NCI-H2029 (cell line): Measurements from ENCODE around the gene S100A10.

Experiments
- DNase-seq: peaks from one replicate; lab custom pipeline; 2025; lab: John Stamatoyannopoulos, UW

Gene S100A10

DNA sequence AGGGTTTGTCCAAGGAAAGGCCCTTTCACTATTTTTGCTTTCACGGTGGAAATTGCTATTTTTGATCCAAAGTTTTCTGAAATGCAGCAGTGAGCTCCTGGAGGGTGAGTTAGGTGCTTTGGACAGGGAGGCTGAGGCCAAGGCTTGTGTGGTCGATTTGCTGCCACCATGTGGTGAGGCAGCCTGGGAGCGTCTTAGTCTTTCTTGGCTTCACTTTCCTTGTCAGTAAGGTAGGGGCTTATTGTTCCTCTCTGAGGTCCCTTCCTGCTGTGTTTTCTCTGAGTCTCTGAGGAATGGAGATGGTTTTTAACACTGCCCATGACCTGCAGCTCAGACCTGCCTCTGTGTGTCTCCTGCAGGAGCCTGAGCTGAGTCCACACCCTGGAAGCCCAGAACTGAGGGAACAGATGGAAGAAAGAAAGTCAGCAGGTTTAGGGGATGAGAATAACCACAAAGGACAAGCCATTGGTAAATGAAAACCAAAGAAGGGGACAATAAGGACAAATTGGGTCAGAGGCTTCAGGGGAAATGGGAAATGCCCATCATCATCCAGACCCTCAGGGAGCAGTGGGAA, 20.1 kb upstream of the S100A10 start:
- DNase-seq: no peak

DNA sequence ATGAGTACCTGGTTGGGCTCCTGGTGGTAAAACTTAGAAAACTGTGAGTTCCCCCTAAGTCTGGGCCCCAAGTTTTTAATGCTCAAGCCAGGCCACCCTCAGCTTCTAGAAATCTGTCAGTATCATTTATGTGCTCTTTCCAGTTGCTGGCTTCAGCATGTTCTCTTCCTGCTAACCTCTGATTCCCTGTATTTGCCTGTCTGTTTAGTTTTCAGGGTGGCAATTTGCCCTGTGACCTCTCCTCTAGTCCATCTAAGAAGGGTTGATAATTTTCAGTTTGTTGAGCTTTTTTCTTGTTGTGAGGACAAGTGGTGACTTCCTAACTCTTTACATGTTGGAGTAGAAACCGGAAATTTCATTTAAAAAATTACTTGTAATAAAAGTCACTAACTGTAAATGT, 16.0 kb upstream of the S100A10 start:
- no peak for DNase-seq

DNA sequence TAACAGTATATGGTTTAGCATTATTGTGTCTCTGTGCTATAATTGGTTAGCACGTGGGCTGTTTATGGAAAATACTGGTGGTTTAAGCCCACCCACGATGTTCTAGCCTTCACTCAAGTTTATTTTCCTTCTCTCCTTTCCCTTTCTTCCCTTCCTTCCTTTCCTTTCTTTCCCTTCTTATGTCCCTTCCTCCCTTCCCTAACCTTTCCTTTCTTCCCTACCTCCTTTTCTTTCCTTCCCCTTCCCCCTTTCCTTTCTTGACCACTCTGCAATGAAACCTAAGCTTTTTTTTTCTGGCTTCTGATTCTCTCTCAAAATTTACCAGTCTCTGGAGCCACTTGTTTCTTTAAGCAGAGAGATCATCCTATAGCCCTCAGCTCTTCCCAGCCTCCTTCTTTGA, 13.4 kb upstream of the S100A10 start:
- DNase-seq: no peak

DNA sequence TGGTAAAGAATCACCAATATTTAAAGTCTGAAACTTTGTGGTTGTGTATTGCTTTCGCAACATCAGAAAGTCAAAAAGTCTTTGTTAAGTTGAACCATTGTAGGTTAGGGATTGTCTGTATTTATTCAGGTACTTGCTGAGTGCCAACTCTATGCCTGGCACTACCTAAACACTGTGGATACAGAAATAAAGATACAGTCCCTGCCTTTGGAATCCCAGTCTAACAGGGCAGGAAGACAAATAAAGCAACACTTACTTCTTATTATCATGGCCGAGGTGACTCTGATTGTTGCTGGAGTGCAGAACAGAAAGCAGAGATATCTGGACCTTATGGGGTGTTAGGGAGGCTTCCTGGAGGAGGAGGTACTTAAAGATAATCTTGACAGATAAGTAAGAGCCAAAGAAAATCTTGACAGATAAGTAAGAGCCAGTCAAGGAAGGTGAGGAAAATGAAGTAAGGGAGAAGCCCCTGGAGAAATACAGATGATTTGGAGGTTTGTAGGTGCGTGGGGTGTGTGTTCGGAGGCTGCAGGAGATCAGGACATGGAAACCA, 11.8 kb upstream of the S100A10 start:
- DNase-seq: no peak

DNA sequence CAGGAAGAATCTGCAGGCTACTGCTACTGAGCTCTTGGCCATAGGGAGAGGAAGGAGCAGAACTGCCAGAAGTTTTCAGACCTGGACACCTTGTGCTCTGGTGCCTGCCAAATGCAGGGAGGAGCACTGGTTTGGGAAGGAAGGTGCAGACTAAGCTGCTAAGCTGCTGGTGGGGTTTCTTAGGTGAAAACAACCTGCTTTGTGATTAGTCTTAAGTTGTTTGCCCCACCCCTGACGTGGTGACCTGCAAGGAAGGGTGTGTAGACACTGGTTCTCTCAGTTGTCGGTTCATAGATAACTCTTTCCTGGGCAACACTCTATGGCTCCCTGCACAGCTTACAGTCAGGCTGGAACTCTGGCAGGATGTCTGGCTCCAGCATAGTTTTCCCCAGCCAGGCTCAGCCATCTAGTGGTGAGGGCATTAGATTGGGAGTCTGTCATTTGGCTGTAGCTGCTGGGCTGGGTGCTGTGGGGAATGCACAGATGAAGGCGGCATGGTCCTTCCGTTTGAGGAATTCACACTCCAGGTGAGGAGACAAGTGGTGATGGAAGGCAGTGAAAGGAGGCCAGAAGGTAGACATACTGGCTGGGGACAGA, 10.3 kb upstream of the S100A10 start:
- no peak for DNase-seq

DNA sequence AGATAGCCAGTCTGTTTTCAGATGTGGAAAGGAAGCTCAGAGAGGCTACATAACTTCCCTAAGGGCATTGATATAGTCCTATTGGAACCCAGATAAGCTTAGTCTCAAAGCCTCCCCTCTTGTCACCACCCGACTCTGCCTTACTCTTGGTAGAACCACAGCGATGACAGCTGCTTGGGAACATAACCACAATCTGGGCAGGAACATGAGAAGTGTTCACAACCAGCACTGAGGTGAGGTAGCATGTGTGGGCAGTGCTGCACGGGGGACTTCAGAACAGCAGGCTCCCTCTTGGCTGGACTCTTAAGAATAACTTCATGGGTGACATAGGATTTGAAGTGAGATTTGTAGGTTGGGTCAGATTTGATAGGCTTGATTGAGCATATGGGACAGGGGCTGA, 9.3 kb upstream of the S100A10 start:
- no peak for DNase-seq

DNA sequence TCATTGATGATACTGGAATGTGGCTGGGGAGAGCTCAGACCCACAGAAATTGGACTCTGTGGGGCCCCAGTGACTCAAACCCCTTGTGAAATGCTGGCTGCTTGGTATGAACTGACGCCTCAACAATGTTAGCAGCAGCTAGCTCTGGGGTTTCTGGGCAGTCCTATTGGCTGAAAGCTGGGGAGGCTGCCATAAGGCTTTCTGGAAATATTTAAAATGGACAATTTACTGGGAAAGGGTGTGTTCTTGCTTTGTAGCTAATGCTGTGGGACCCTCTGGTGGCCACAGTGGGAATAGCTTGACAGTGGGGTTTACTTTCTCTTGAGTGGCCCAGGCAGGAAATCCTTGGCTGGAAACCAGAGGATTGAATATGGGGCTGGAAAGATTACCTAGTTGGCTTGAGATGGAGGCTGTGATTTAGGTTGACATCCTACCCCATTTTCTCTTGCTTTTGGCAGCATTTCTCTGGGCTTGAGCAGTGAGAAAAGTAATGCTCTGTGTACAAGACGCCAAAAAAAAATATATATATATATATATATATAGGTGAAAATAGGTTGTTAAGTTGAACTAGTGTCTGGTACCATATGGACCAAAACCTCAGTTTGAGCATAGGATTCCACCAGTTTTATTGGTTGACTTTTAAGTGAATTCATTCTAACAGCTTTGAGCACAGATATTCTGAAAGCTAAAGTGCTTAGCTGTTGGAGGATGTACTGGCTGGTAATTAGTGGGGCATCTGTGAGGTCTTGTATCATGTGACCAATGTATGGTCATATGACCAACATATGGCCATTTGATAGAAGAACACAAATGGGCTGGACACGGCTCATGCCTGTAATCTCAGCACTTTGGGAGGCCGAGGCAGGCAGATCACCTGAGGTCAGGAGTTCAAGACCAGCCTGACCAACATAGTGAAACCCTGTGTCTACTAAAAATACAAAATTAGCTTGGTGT, 8.2 kb upstream of the S100A10 start:
- peak; percentile 74 for DNase-seq

DNA sequence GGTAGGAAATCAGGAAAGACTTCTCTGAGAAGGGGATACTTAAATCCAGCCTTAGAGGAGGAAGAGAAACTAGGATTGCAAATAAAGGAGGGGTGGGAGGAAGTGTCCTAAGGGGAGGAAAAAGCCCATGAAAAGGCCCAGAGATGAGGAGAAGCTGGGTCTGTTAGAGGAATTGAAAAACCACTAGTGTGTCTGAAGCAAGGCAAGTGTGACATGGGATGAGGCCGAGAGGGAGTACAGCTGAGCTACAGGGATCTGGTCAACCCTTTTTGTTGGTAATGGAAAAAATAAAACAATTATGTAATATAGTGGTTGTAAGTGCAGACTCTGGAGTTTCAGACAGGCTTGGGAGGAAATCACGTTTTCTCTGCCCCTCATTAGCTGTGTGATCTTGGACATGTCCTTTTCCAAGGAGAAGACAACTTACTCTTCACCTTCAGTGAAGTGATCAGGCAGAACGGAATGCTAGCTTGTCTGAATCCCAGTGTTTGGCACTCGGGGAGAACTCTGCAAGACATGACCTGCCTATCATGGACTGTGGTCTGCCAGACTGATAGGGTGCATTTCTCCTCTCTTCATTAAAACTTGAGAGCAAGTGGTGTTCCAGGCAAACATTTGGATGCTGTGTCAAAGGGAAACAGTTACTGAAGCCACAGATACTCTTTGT, 7.4 kb upstream of the S100A10 start:
- DNase-seq: no peak

DNA sequence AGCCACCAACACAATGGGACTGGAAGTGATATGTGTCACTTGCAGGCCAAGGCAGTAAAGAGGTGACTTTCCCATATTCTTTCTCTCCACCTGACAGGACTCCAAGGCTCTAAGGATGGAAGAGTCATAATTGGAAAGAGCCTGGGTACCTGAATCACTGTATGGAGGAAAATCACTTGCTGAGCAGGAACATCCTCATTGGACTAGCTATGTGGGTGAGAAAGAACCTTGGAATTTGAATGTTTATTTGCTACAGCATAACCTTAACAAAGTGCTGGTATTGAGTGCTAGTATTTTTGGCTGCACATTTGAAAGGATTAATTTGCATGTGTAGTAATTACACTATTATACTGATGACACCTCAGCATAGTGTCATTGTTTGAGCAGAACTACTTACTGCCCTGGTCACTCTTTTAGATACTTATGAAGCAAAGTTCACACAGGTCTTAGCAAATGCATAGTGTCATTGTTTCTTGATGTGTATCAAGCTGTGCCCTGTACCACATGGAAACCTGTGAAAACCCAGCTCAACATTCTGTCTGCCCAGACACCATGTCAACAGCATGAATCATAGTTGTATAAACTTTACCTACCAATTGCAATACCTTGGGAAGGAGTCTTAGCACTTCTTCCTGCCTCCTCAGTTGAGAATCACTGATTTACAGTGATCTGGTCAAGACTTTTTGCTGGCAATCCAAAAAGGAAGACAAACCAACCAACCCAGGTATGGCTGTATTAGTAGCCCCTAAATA, 5.1 kb upstream of the S100A10 start:
- no peak for DNase-seq

DNA sequence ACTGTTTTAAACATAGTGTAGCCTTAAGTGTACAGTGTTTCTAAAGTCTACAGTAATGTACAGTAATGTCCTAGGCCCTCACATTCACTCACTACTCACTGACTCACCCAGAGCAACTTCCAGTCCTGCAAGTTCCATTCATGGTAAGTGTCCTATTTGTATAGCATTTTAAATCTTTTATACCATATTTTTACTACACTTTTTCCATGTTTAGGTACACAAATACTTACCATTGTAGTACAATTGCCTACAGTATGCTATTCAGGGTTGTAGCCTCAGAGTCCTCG, 3.6 kb upstream of the S100A10 start:
- no peak for DNase-seq

DNA sequence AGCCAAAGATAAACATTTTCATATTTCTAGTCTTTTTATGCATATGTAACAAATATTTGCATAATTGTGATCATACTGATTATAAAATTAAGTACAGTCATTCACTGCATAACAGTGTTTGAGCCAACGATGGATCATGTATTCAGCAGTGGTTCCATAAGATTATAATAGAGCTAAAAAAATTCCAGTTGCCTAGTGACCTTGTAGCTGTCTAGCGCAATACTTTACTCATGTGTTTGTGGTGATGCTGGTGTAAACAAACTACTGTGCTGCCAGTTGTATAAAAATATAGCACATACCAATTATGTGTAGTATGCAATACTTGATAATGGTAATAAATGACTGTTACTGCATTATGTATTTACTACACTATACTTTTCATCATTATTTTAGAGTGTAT, 2.1 kb upstream of the S100A10 start:
- DNase-seq: no peak

DNA sequence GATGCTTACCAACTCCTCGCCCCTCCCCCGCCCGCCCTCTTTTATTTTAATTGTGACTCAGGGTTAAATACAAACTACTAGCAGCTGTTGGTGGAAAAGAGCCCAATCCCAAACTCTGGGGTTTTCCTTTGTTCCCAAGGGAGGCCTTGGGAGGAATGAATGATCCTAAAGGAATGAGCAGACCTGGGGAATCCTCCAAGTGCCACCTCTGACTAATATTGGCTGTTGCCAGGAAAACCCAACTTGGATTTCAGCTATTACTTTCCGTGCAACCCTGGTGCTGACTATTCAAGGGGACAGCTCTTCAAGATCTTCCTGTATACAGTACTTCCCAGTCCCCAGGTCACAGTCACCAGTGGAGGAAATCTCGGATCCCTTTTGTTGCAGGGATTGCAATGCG, 1.3 kb upstream of the S100A10 start:
- DNase-seq: no peak

DNA sequence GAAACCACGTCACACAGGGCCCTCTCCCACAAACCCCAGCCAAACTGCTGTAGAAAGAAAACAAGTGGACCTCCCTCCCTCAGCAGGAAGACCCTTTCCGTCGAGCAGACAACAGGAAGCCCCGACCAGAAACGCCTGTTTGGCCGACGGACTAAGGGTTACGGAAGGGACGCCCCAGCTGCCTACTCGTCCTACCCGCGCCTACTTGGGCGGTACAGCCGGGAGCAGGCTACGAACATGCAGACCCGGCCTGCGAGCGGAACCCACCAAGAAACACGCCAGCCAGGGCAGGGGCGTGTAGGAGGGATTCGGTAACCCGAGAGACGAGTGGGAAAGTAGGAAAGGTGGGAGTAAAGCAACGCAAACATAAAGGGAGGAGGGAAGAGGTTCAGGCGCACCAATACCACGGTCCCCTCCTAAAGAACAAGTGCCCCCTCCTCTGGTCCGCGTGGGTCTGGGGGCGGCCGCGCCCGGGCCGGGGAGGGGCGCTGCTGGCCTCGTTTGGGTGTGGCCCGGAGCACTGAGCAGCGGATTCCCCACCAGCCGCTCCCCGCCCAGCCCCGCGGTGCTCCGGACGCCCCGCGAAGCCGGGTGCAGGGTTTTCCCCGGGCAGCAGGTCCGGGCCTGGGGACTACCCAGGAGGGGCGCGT, 450 bp downstream of the S100A10 start:
- no peak for DNase-seq

DNA sequence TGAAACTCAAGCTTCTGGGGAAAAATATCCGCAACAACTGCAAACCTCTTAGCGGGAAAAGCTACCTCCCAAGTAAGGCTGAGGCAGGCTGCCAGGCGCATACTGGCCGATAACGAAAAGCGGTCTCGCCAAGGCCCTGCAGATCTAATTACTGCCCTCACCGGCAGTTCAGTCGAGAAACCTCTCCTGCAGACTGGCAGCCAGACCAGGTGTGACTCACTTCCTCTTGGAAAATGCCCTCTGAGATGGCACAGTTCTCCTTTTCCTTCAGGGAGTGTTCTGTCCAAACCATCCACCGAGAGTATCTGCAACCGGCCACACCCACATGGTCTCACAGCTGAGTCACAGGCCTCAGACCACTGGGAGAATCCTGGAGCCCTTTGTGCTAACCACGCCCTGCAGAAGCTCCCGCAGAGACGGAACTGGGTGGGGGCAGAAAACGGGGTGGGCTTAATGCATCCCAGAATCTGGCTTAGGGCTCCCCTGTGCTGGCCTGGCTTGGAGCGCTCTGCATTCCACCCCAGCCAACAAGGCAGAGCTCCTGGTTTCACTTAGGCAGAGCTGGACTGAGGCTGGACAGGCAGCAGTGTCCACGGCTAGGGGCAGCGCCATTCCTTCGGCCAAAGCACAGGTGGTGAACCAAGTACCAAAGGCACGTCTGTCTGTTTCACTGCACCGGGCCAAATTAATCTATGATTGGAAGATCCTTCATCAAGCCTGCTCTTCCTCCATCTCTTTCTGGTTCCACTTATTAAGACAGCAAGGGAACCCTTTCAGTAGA, 1.2 kb downstream of the S100A10 start:
- DNase-seq: peak; percentile 66

DNA sequence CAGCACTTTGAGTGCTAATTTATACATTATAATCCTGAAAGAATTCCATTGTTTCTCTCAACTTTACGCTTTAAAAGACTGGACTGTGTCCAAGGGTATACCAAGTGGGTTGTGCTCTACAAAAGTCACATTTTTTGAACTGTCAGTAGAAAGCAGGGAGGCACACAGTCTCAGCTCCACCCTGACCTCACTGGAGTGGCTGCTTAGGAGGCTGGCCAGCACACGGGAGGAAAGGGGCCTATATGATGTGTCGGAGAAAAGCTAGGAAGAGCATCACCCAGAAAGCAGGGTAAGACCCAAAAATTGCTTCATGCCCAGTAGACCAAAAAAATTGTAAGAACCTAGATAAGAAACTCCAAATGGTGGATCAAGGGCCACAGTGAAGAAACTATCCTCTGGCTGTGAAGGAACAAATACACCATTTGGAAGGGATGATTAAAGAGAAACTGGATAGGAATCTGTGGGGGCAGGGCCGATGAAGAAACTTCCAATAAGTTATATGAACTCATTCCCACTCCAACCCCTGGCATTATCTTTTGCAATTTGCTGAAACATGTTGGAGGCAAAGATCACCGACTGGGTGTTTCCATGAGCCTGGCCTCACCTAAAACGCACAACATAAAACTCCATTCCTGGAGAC, 1.9 kb downstream of the S100A10 start:
- DNase-seq: no peak

DNA sequence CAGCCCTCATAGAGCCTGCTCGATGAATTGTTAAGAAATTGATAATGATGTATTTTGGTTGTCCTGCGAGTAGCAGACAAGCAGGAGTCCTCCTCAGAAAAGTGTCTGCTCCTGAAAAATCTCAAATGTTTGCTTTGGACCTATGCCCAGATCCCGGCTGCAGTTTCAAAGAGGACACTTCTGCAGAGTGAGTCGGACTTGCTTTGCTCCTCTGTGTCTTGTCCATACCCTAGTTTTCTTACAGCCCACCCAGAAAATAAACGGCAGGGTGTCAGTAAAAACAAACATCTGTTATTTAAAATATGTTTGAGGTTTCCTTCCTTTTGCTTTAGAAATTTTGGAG, 2.8 kb downstream of the S100A10 start:
- peak; percentile 42 for DNase-seq

DNA sequence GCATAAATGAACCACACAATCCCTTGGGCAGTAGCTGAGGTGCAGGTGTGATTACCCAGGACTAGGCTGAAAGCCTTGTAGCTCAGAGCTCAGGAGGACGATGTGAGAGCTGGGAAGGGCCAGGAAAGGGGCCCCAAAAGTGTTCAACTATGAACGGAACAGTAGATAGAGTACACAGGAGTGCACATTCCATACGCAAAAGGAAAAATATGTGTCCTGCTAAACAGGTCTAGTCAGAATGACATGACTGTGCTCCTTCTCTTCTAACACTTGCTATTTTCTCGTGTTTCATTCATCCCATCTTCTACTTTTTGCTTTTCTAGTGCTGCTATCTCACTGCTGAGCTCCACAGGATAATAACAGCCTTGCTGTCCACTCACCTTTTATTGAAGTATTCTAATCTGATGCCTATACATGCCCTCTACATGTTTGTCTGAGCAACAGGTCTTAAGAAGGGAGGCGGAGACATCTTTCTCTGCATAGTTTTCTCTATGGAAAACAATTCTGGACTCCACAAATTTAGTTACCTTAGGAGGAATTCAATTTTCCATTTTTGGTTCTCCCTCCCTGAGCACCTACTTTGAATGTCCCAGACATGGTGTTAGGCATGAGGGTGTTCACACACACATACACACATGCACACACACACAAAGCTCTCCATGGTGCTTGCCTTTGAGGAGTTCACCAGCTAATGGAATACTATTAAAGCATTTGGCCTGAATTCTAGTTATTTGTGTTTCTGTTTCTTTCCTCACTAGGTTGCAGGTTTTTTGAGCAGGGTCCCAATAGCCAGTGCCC, 3.4 kb downstream of the S100A10 start:
- DNase-seq: no peak

DNA sequence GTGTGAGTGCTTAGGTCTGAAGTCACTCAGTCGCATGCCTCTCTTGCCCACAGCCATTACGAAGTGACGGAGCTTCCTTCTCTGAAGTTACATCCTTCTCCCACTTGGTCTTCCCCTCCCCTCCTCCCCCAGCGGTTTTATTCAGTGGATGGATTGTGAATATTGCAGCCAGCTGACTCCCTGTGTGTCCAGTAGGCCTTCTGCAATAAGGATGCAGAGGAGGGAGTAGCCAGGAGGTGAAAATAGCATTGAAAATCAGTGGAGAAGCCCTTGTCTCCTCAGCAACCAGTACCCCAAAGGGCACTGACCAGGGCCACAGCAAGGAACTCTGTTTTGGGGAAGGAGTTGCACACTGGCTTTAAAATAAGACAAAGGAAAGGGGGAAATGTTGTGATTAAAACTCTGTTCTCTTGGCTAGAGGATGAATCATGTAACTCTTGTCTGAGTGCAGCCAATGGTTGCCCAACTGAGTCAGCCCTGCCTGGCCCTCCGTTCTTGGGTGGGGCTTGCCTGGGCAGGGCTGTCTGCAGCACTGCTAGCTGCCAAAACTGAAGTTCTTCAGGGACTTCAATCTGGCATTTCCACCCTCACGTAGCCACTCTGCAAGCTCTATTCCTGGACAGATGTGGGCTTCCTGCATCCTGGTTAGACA, 4.3 kb downstream of the S100A10 start:
- DNase-seq: no peak

DNA sequence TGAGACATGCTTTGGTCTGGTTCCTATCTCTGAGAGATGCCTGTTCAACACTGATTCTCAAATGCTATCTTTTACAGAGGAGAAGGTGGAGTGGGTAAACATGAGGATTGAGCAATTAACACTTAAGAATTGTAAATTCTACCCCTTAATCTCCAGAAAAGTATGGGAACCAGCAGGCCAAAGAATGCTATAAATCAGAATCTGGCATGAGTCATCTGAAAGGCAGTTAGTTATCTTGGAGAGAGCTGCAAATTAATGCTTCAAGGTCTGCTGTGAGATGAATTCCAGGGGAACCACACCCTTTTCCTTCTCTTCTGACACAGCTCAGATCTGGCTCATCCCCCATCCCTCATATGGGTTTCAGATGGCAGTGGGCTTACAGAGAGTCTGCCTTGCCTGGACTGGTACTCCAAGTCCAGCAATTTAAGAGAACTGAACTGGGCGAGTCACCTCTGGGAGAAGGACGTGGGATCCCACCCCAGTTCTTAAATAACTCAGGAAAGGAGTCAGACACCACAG, 5.2 kb downstream of the S100A10 start:
- DNase-seq: no peak
